Measurements from ENCODE around the gene TMEM43.

- TF ChIP-seq CTCF (IDR thresholded peaks at IDR 0.05; ENCODE audit: borderline replicate concordance, extremely low read depth, low read length, poor library complexity, severe bottlenecking): no peak
- no peak for TF ChIP-seq EZH2 (IDR thresholded peaks at IDR 0.05; ENCODE audit: borderline replicate concordance, low read depth, low read length, severe bottlenecking)
These were observed 14.9 kb downstream of the TMEM43 start for GRCh38 chr3:14139771-14140170.
